BE2C (cell line): ENCODE data around the gene LSAMP. TPM values are rescaled to one million over a fixed set of nuclear protein-coding genes. Genes with fewer than 3 reads are reported as not detected.

Experiments used
- DNase-seq: peaks from one replicate; pipeline ENCODE4 v3.0.0-alpha.2; 2020
- H3K27me3 ChIP-seq: fragments of 250-450 bp; sonication (Bioruptor Pico); 2 replicates; pipeline ENCODE4 v1.5.1; 2020; ENCODE audit warnings: mild to moderate bottlenecking
- H3K36me3 ChIP-seq: fragments of 250-450 bp; sonication (Bioruptor Pico); 2 replicates; pipeline ENCODE4 v1.5.1; 2020; ENCODE audit warnings: mild to moderate bottlenecking
- H3K4me1 ChIP-seq: fragments of 250-450 bp; sonication (Bioruptor Pico); 2 replicates; pipeline ENCODE4 v1.5.1; 2020
- H3K4me3 ChIP-seq: 2 replicates; pipeline ENCODE4 v1.5.1; 2011; ENCODE audit warnings: low read depth, low read length
- H3K9me3 ChIP-seq: fragments of 250-450 bp; sonication (Bioruptor Pico); 2 replicates; pipeline ENCODE4 v1.5.1; 2020
- polyA plus RNA-seq: library from polyadenylated mRNA; unstranded; fragments of >200 nt; gene quantifications from one replicate; pipeline ENCODE4 v1.2.1, GENCODE V29; 2012; ENCODE audit warnings: low read depth, missing spikeins; ENCODE audit not compliant: insufficient read length, insufficient read depth
- TF ChIP-seq, protein P1 (sequence below): IDR thresholded peaks from 2 replicates; pipeline ENCODE4 v1.5.1; 2012; ENCODE audit warnings: mild to moderate bottlenecking, low read depth, low read length

LSAMP gene
- 61.8 TPM for polyA plus RNA-seq

DNA sequence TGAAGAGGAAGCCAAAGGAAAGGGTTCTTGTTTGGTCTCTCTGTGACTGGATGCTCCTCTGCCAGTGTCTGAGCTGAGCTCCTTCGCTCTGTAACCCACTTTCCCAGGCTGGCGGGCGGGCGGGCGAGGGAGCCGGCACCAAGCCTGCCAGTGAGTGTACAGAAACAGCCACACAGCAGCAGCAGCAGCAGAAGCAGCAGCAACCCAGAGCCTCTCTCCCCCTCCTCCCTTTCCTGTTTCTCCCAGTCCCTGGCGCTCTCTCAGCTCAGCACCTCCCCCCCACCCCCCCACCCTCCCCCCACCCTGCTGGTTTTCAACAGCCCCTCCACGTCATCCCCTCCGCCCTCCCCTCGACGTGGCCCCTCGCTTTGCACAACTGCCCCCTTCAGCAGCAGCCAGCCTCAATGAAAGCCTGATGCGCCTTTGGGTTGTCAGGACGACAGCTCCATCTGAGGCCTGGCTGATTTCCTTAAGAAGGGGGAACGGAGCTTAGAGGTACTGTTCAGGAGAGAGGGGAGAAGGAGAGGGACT is at the start of gene LSAMP:
Gene LSAMP, minus strand, starts transcription at position 177 of the 531 bp plus-strand sequence.
- Histone ChIP-seq H3K4me1 (no peaks in the 10 kb centered on the region), H3K4me3 (peak within 1 kb of the TSS; percentile 73), H3K9me3 (no peaks in the 10 kb centered on the region), H3K27me3 (no peaks in the 10 kb centered on the region), H3K36me3 (no peaks in the 10 kb centered on the region)
- TF ChIP-seq, protein P1, sequence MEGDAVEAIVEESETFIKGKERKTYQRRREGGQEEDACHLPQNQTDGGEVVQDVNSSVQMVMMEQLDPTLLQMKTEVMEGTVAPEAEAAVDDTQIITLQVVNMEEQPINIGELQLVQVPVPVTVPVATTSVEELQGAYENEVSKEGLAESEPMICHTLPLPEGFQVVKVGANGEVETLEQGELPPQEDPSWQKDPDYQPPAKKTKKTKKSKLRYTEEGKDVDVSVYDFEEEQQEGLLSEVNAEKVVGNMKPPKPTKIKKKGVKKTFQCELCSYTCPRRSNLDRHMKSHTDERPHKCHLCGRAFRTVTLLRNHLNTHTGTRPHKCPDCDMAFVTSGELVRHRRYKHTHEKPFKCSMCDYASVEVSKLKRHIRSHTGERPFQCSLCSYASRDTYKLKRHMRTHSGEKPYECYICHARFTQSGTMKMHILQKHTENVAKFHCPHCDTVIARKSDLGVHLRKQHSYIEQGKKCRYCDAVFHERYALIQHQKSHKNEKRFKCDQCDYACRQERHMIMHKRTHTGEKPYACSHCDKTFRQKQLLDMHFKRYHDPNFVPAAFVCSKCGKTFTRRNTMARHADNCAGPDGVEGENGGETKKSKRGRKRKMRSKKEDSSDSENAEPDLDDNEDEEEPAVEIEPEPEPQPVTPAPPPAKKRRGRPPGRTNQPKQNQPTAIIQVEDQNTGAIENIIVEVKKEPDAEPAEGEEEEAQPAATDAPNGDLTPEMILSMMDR, result no peak
- peak; percentile 59 for DNase-seq

DNA sequence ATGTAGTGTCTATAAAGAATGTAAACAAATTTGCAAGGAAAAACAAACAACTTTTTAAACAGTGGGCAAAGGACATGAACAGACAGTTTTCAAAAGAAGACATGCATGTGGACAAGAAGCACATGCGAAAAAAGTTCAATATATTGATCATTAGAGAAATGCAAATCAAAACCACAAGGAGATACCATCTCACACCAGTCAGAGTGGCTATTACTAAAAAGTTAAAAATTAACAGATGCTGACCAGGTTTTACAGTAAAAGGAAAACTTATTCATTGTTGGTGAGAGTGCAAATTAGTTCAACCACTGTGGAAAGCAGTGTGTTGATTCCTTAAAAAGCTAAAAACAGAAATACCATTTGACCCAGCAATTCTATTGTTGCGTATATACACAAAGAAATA is 47.1 kb upstream of the LSAMP start:
- H3K9me3 ChIP-seq, result no peaks in the 10 kb centered on the region
- no peak overlapping the region for H3K4me3 ChIP-seq
- DNase-seq, result no peak
- H3K36me3 ChIP-seq, result no peaks in the 10 kb centered on the region
- TF ChIP-seq, protein P1, result no peak
- H3K27me3 ChIP-seq, result no peaks in the 10 kb centered on the region
- no peaks in the 10 kb centered on the region for H3K4me1 ChIP-seq

DNA sequence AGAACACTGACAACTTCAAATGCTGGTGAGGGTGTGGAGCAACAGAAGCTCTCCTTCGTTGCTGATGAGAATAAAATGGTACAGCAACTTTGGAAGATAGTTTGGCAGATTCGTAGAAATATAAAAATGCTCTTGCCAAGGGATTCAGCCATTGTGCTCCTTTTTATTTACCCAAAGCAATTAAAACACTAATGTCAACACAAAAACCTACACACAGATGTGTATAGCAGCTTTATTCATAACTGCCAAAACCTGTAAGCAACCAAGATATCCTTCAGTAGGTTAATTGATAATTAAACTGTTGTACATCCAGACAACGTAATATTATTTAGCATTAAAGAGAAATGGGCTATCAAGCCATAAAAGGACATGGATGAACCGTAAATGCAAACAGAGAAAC is 37.8 kb upstream of the LSAMP start:
- H3K4me1 ChIP-seq, result no peaks in the 10 kb centered on the region; the same call in 1 of the 2 replicates
- no peak for DNase-seq
- H3K9me3 ChIP-seq, result peaks cover 5% of the 10 kb centered on the region
- TF ChIP-seq, protein P1, result no peak
- no peaks in the 10 kb centered on the region for H3K36me3 ChIP-seq
- H3K4me3 ChIP-seq, result no peak overlapping the region
- no peaks in the 10 kb centered on the region for H3K27me3 ChIP-seq

DNA sequence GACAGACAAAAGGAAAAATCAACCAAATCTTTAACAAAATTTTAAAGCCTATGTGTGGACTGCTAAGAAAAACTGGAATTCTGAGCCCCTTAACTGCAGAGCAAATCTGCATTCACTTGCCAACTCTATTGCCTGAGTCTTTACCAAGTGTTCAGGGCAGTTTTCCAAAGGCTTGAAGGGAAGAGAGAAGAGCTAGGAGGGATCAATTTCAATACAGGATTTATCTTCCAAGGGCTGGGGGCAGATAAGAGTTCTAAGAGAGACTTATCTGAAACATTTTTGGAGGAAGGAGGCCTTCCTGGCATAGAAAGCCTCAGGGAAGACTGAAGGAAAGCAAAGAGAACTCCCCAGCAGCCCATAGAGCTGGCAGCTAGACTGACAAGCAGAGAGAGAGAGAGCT is 31.4 kb upstream of the LSAMP start:
- no peak overlapping the region for H3K4me3 ChIP-seq
- TF ChIP-seq, protein P1, result no peak
- no peak for DNase-seq
- H3K9me3 ChIP-seq, result peaks cover 5% of the 10 kb centered on the region
- peaks cover 14% of the 10 kb centered on the region for H3K4me1 ChIP-seq
- H3K36me3 ChIP-seq, result no peaks in the 10 kb centered on the region
- no peaks in the 10 kb centered on the region for H3K27me3 ChIP-seq

DNA sequence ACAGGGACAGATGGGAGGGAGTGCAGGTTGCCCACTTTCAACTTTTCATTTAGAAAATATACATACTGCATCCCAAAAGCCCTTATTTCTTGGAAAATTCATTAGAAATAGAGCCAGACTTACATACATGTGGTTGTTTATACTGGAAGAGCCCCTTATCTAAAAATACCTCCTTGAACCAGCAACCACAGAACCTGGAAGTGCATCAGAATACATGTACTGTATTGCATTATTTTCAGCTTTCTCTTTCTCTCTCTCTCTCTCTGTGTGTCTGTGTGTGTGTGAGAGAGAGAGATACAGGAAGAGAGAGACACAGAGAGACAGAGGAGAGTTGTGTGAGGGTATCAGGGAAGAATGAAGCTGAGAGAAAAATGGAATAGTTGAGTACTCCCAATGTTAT is 29.5 kb upstream of the LSAMP start:
- TF ChIP-seq, protein P1, result no peak
- DNase-seq, result no peak
- Histone ChIP-seq H3K27me3 (no peaks in the 10 kb centered on the region), H3K36me3 (no peaks in the 10 kb centered on the region), H3K9me3 (peaks cover 2% of the 10 kb centered on the region), H3K4me3 (peak overlapping the region; percentile 6; the same call in 1 of the 2 replicates), H3K4me1 (peaks cover 14% of the 10 kb centered on the region)

DNA sequence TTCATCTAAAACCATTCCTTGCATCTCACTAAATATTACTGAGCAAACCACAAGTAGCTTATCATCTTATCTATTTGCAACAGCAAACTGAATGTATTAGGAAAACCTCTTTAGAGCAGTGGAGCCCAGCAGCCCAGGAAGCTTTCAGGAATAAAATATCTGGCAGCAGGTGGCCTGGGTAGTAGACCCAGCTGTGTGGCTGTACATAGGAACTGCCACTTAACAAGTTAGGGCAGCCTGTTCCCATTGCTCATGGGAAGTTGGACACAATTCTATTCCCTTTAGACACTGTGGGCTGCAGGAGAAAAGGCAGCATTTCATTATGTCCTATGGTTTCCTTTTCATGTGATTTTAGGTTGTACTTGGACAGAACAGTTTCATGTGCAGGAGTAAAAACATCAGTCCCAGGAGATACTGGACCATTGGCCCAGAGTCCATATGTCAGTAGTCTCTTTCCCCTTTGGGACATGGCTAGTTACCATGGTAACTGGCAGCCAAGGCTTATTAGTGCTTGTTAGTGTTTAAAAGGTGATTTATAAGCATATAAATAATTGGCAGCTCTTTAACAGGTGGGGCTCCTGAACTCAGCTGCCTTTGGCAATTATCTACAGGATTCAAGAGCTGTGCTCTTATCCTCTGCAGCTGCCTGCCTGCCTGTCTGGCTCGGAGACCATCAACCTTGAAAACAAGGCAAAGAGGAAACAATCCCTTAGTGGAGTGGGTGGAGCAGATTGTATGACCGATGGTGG is 28.9 kb upstream of the LSAMP start:
- DNase-seq, result peak; percentile 51
- TF ChIP-seq, protein P1, result no peak
- Histone ChIP-seq H3K27me3 (no peaks in the 10 kb centered on the region), H3K36me3 (no peaks in the 10 kb centered on the region), H3K4me1 (peaks cover 14% of the 10 kb centered on the region), H3K4me3 (no peak overlapping the region), H3K9me3 (peaks cover 2% of the 10 kb centered on the region)
